HFF-Myc (cell line): ENCODE data around the gene RCE1.
A peak's percentile ranks its signal among the peaks of the same experiment; 100 is the strongest.

ENCODE experiments used
- DNase-seq: peaks from one replicate; pipeline ENCODE4 v3.0.0-alpha.2; 2011; ENCODE audit warnings: low read depth; ENCODE audit errors: extremely low read depth
- H3K4me3 ChIP-seq: replicated peaks from 2 replicates; pipeline ENCODE4 v1.5.1; 2011; ENCODE audit warnings: low read depth, mild to moderate bottlenecking, control low read depth, low read length
- TF ChIP-seq, protein P1 (sequence below): IDR thresholded peaks from 2 replicates; pipeline ENCODE4 v1.5.1; 2012; ENCODE audit warnings: mild to moderate bottlenecking, low read depth, low read length, control low read depth; ENCODE audit errors: missing control alignments

The RCE1 gene

DNA sequence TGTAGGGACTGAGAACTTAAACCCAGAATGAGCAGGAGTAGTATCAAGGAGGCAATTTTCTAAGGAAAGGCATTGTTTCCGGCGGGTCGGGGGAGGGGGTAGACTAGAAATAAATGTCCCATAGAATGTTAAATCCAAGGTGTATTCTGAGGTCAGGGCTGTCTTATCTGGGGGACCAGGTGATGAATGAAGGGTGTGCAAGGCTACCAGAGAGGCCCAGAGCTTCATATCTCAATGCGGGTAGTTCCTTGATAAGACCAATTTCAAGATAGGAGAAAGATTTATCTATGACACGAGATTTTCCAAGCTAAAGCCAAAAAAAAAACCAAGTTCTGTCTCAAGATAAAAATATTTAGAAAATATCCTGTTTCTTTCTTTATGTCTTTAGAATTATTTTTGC is 8.3 kb upstream of the RCE1 start:
- H3K4me3 ChIP-seq: no peak overlapping the region
- TF ChIP-seq, protein P1, sequence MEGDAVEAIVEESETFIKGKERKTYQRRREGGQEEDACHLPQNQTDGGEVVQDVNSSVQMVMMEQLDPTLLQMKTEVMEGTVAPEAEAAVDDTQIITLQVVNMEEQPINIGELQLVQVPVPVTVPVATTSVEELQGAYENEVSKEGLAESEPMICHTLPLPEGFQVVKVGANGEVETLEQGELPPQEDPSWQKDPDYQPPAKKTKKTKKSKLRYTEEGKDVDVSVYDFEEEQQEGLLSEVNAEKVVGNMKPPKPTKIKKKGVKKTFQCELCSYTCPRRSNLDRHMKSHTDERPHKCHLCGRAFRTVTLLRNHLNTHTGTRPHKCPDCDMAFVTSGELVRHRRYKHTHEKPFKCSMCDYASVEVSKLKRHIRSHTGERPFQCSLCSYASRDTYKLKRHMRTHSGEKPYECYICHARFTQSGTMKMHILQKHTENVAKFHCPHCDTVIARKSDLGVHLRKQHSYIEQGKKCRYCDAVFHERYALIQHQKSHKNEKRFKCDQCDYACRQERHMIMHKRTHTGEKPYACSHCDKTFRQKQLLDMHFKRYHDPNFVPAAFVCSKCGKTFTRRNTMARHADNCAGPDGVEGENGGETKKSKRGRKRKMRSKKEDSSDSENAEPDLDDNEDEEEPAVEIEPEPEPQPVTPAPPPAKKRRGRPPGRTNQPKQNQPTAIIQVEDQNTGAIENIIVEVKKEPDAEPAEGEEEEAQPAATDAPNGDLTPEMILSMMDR: no peak
- no peak for DNase-seq

GRCh38 chr11:66835768-66836405 is 7.4 kb upstream of the RCE1 start:
- DNase-seq: no peak
- no peak overlapping the region for H3K4me3 ChIP-seq
- TF ChIP-seq, protein P1: no peak

GRCh38 chr11:66840317-66841091 is 2.7 kb upstream of the RCE1 start:
- no peak overlapping the region for H3K4me3 ChIP-seq
- no peak for DNase-seq
- TF ChIP-seq, protein P1: no peak

GRCh38 chr11:66841861-66842260 is 1.4 kb upstream of the RCE1 start:
- TF ChIP-seq, protein P1: no peak
- DNase-seq: no peak
- peak overlapping the region; percentile 99 for H3K4me3 ChIP-seq

GRCh38 chr11:66842501-66842895 is 743 bp upstream of the RCE1 start:
- DNase-seq: no peak
- H3K4me3 ChIP-seq: peak overlapping the region; percentile 99
- TF ChIP-seq, protein P1: no peak

DNA sequence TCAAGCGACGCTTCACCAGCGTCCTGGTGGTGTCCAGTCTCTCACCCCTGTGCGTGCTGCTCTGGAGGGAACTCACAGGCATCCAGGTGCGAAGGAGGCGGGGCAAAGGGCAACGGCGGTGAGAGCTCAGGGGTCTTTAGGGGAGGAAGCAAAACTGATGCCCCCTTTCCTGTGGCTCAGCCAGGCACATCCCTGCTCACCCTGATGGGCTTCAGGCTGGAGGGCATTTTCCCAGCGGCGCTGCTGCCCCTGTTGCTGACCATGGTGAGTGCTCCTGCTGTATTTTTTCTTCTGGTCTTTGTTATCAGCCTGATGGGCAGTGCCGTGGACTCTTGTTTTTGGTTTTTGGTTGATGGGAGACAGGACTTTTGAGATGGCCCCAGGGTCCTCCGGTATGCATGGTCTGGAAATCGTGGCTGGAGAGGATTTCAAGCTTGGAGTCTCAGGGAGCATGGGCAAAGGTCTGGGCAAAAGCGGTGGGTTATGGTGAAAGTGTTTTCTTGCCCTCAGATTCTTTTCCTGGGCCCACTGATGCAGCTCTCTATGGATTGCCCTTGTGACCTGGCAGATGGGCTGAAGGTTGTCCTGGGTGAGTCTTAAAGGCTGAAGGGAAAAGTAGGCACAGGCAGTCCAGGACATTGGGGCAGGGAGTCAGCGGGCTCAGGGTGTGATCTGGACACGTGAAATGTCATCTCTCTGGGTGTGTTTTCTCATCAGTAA is 695 bp downstream of the RCE1 start:
- H3K4me3 ChIP-seq: peak overlapping the region; percentile 99

More for the DNA sequence above, 695 bp downstream of the RCE1 start:
- no peak for DNase-seq
- TF ChIP-seq, protein P1: no peak
